ENCODE results near the gene IGSF22.
A peak's percentile ranks its signal among the peaks of the same experiment; 100 is the strongest.

Gene IGSF22

DNA sequence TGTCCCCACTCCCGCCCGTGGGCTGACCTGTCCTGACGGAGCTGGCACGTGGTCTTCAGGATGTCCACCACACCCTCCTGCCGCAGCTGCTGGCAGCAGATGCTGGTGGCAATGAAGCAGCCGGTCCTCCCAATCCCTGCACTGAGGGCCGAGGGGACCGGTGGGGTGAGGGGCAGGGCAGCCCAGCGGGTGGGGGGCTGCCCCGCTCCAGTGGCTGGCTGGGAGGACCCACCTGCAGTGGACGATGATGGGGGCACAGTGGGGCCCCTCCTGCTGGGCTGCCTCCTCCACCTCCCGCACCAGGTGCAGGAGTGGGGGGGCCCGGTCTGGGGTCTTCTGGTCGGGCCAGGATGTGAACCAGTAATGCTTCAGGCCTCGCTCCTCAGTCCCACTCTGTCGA is 3.4 kb upstream of the IGSF22 start:
- H4K8ac ChIP-seq (ENCODE audit: low read depth, low read length) = no peak overlapping the region
- no peak overlapping the region for H3K14ac ChIP-seq (ENCODE audit: low read length)
- no peak overlapping the region for H3K23ac ChIP-seq (ENCODE audit: low read length)
- H3K27ac ChIP-seq (ENCODE audit: low read depth, low read length) = no peak overlapping the region
- no peak overlapping the region for H3K4me2 ChIP-seq (ENCODE audit: low read length)
- no CpG with 5 or more reads among the region's 16 CpGs for WGBS (ENCODE audit: extremely low coverage, insufficient coverage, insufficient read length)
- no peak overlapping the region for H3K4me3 ChIP-seq (ENCODE audit: low read depth, low read length)
- H3K4ac ChIP-seq (ENCODE audit: low read depth, low read length) = no peak overlapping the region
- no peaks in the 10 kb centered on the region for H3K36me3 ChIP-seq (ENCODE audit: control insufficient read depth in 1 of 2, insufficient read depth in 2 of 2, low read length in 2 of 2)
- no peaks in the 10 kb centered on the region for H3K4me1 ChIP-seq (ENCODE audit: control insufficient read depth in 1 of 2, insufficient read depth in 2 of 2, low read length in 2 of 2)
- no peak overlapping the region for H2BK5ac ChIP-seq (ENCODE audit: low read depth, low read length, poor library complexity)
- no peaks in the 10 kb centered on the region for H3K79me2 ChIP-seq (ENCODE audit: control insufficient read depth, insufficient read depth, low read length, poor library complexity)
- H2BK12ac ChIP-seq (ENCODE audit: low read length) = no peak overlapping the region
- no peaks in the 10 kb centered on the region for H3K79me1 ChIP-seq (ENCODE audit: low read length)
- H2AFZ ChIP-seq (ENCODE audit: insufficient read depth, low read length, poor library complexity) = no peak overlapping the region
- no peaks in the 10 kb centered on the region for H3K9me3 ChIP-seq (ENCODE audit: insufficient read depth, low read depth, low read length)
- no peak overlapping the region for H3K18ac ChIP-seq (ENCODE audit: low read length)
- no peak overlapping the region for H4K12ac ChIP-seq (ENCODE audit: low read depth, low read length)
- no peak for DNase-seq
- H2AK5ac ChIP-seq (ENCODE audit: low read length) = no peak overlapping the region
- no peak overlapping the region for H2BK120ac ChIP-seq (ENCODE audit: insufficient read depth, low read length, poor library complexity)
- no peaks in the 10 kb centered on the region for H3K27me3 ChIP-seq (ENCODE audit: insufficient read depth, low read length)
- no peak overlapping the region for H4K91ac ChIP-seq (ENCODE audit: low read depth, low read length)
- H3K9ac ChIP-seq (ENCODE audit: low read length) = no peak overlapping the region

DNA sequence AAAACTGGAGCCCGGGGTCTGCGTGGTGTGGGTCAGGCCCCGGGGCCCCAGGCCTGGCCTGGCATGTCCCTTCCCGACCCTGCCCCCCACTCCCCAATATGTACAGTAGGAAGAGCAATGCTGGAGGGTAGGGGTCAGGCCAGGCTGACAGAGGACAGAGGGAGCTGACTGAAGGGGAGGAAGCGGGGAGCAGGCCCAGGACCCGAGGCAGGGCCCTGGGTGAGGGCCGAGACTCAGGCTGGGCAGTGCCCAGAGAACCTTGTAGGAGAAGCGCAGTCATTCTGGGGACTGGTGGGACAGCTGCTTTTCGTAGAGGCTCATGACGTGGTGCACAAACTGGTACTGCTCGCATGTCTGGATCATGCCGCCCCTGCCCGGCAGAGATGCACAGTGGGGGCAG is 2.7 kb upstream of the IGSF22 start:
- Histone ChIP-seq H3K27me3 (ENCODE audit: insufficient read depth, low read length) (no peaks in the 10 kb centered on the region), H3K4me2 (ENCODE audit: low read length) (no peak overlapping the region), H3K9me3 (ENCODE audit: insufficient read depth, low read depth, low read length) (no peaks in the 10 kb centered on the region), H3K79me2 (ENCODE audit: control insufficient read depth, insufficient read depth, low read length, poor library complexity) (no peaks in the 10 kb centered on the region), H3K9ac (ENCODE audit: low read length) (no peak overlapping the region), H2AK5ac (ENCODE audit: low read length) (no peak overlapping the region), H3K79me1 (ENCODE audit: low read length) (no peaks in the 10 kb centered on the region), H3K18ac (ENCODE audit: low read length) (no peak overlapping the region), H4K8ac (ENCODE audit: low read depth, low read length) (no peak overlapping the region), H3K36me3 (ENCODE audit: control insufficient read depth in 1 of 2, insufficient read depth in 2 of 2, low read length in 2 of 2) (no peaks in the 10 kb centered on the region), H3K4me3 (ENCODE audit: low read depth, low read length) (no peak overlapping the region), H2BK120ac (ENCODE audit: insufficient read depth, low read length, poor library complexity) (no peak overlapping the region), H3K4me1 (ENCODE audit: control insufficient read depth in 1 of 2, insufficient read depth in 2 of 2, low read length in 2 of 2) (no peaks in the 10 kb centered on the region), H3K4ac (ENCODE audit: low read depth, low read length) (no peak overlapping the region), H3K23ac (ENCODE audit: low read length) (no peak overlapping the region), H3K27ac (ENCODE audit: low read depth, low read length) (no peak overlapping the region), H3K14ac (ENCODE audit: low read length) (no peak overlapping the region), H4K91ac (ENCODE audit: low read depth, low read length) (no peak overlapping the region), H4K12ac (ENCODE audit: low read depth, low read length) (no peak overlapping the region), H2BK12ac (ENCODE audit: low read length) (no peak overlapping the region), H2BK5ac (ENCODE audit: low read depth, low read length, poor library complexity) (no peak overlapping the region), H2AFZ (ENCODE audit: insufficient read depth, low read length, poor library complexity) (no peak overlapping the region)
- no CpG with 5 or more reads among the region's 13 CpGs for WGBS (ENCODE audit: extremely low coverage, insufficient coverage, insufficient read length)
- DNase-seq = no peak

GRCh38 chr11:18727479-18728236 is 1.7 kb upstream of the IGSF22 start:
- Histone ChIP-seq H3K23ac (ENCODE audit: low read length) (no peak overlapping the region), H3K27ac (ENCODE audit: low read depth, low read length) (no peak overlapping the region), H3K27me3 (ENCODE audit: insufficient read depth, low read length) (no peaks in the 10 kb centered on the region), H3K4ac (ENCODE audit: low read depth, low read length) (no peak overlapping the region), H4K12ac (ENCODE audit: low read depth, low read length) (no peak overlapping the region), H3K18ac (ENCODE audit: low read length) (no peak overlapping the region), H2AK5ac (ENCODE audit: low read length) (no peak overlapping the region), H3K9me3 (ENCODE audit: insufficient read depth, low read depth, low read length) (no peaks in the 10 kb centered on the region), H3K79me2 (ENCODE audit: control insufficient read depth, insufficient read depth, low read length, poor library complexity) (no peaks in the 10 kb centered on the region), H2BK5ac (ENCODE audit: low read depth, low read length, poor library complexity) (no peak overlapping the region), H4K91ac (ENCODE audit: low read depth, low read length) (no peak overlapping the region), H3K79me1 (ENCODE audit: low read length) (no peaks in the 10 kb centered on the region), H3K9ac (ENCODE audit: low read length) (no peak overlapping the region), H3K4me2 (ENCODE audit: low read length) (no peak overlapping the region), H4K8ac (ENCODE audit: low read depth, low read length) (no peak overlapping the region), H3K4me3 (ENCODE audit: low read depth, low read length) (no peak overlapping the region), H2AFZ (ENCODE audit: insufficient read depth, low read length, poor library complexity) (no peak overlapping the region), H2BK120ac (ENCODE audit: insufficient read depth, low read length, poor library complexity) (no peak overlapping the region), H3K4me1 (ENCODE audit: control insufficient read depth in 1 of 2, insufficient read depth in 2 of 2, low read length in 2 of 2) (no peaks in the 10 kb centered on the region), H2BK12ac (ENCODE audit: low read length) (no peak overlapping the region), H3K14ac (ENCODE audit: low read length) (no peak overlapping the region), H3K36me3 (ENCODE audit: control insufficient read depth in 1 of 2, insufficient read depth in 2 of 2, low read length in 2 of 2) (no peaks in the 10 kb centered on the region)
- peak in 1 of 2 donors; percentile 62 for DNase-seq
- no CpG with 5 or more reads among the region's 10 CpGs for WGBS (ENCODE audit: extremely low coverage, insufficient coverage, insufficient read length)

- no peak overlapping the region for H2BK120ac ChIP-seq (ENCODE audit: insufficient read depth, low read length, poor library complexity)
- no peaks in the 10 kb centered on the region for H3K9me3 ChIP-seq (ENCODE audit: insufficient read depth, low read depth, low read length)
- no peak overlapping the region for H3K9ac ChIP-seq (ENCODE audit: low read length)
- H3K27ac ChIP-seq (ENCODE audit: low read depth, low read length) = no peak overlapping the region
- H3K27me3 ChIP-seq (ENCODE audit: insufficient read depth, low read length) = no peaks in the 10 kb centered on the region
- no peak overlapping the region for H4K12ac ChIP-seq (ENCODE audit: low read depth, low read length)
- DNase-seq = no peak
- no peak overlapping the region for H2BK12ac ChIP-seq (ENCODE audit: low read length)
- H3K4ac ChIP-seq (ENCODE audit: low read depth, low read length) = no peak overlapping the region
- no peak overlapping the region for H3K18ac ChIP-seq (ENCODE audit: low read length)
- H3K36me3 ChIP-seq (ENCODE audit: control insufficient read depth in 1 of 2, insufficient read depth in 2 of 2, low read length in 2 of 2) = no peaks in the 10 kb centered on the region
- H3K79me2 ChIP-seq (ENCODE audit: control insufficient read depth, insufficient read depth, low read length, poor library complexity) = no peaks in the 10 kb centered on the region
- no peak overlapping the region for H3K4me3 ChIP-seq (ENCODE audit: low read depth, low read length)
- no peak overlapping the region for H2AK5ac ChIP-seq (ENCODE audit: low read length)
- WGBS (ENCODE audit: extremely low coverage, insufficient coverage, insufficient read length) = no CpG with 5 or more reads among the region's 7 CpGs
- no peak overlapping the region for H2BK5ac ChIP-seq (ENCODE audit: low read depth, low read length, poor library complexity)
- H3K79me1 ChIP-seq (ENCODE audit: low read length) = no peaks in the 10 kb centered on the region
- no peak overlapping the region for H4K8ac ChIP-seq (ENCODE audit: low read depth, low read length)
- H3K4me2 ChIP-seq (ENCODE audit: low read length) = no peak overlapping the region
- H3K4me1 ChIP-seq (ENCODE audit: control insufficient read depth in 1 of 2, insufficient read depth in 2 of 2, low read length in 2 of 2) = peaks cover 4 to 9% of the 10 kb centered on the region in 2 experiments
- no peak overlapping the region for H2AFZ ChIP-seq (ENCODE audit: insufficient read depth, low read length, poor library complexity)
- H4K91ac ChIP-seq (ENCODE audit: low read depth, low read length) = no peak overlapping the region
- H3K14ac ChIP-seq (ENCODE audit: low read length) = no peak overlapping the region
- no peak overlapping the region for H3K23ac ChIP-seq (ENCODE audit: low read length)
These were observed 2.0 kb downstream of the IGSF22 start for GRCh38 chr11:18723991-18724390.
